GM18507 (cell line): Measurements from ENCODE around the gene SALL4.
"Not testable (repeated sequence)": the region's sequence is repeated elsewhere in the genome, so short reads cannot be mapped to it uniquely, and the experiment has no call there.

ENCODE experiments used
- DNase-seq: peaks from one replicate; pipeline ENCODE4 v3.0.0; 2011; ENCODE audit warnings: low read depth; ENCODE audit not compliant: insufficient read length; ENCODE audit errors: extremely low spot score
- FAIRE-seq: peaks from 2 replicates; lab custom pipeline; 2011; peaks lifted over from hg19 to GRCh38; lab: Jason Lieb, UNC

The SALL4 gene

DNA sequence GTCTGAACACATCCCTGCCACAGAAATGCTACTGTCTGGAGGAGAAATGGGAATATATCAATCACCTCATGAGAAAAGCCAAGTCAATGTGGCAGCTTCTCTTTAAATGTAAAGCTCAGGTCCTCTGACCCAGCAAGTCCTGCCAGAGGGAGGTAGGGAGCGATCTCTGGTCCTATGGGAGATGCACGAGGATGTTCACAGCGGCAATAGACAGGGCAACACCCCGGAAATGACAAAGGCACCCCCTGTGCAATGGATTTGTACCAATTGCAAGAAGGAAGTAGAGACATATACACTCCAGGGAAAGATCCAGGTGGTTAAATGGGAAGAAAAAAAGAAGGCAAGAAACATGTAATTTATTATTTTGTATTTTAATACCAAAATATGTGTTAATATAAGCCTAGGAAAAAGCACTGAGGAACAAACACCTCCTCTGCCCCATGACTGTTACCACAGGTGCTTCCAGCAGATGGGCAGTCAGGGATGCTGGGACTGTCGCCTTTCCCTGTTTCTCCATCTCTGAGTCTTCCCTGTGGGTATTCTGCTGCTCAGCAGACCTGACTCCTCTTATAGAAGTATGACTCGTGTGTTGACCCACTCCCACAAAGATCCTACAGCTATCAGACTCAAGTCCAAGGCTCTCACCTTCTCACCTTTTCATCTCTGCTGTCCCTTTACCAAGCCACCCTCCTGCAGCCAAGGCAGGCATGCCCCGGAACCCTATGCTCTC lies 55.0 kb downstream of the SALL4 start:
- DNase-seq (no peak), FAIRE-seq (no peak)

DNA sequence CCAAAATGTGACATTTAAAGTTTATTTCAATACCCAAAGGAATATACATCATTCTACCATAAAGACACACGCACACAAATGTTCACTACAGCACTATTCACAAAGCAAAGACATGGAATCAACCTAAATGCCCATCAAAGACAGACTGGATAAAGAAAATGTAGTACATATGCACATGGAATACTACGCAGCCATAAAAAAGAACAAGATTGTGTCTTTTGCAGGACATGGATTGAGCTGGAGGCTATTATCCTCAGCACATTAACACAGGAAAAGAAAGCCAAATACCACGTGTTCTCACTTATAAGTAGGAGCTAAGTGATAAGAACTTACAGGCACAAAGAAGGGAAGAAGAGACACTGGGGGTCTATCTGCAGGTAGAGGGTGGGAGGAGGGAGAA lies 56.5 kb downstream of the SALL4 start:
- no peak for DNase-seq
- no peak for FAIRE-seq

DNA sequence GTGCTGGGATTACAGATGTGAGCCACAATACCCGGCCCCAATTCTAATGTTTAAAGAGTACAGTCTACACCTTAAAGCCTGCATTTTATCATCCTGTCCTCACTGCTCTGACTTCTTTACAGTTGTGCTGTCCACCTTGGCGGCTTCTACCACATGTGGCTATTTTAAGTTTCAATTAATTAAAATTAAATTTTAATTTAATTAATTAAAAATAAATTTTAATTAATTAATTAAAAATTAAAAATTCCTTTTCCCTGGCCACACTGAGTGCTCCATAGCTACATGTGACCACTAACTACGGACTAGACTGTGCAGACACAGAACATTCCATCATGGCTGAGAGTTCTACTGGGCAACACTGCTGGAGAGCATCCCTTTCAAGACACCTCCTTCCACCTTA lies 61.5 kb downstream of the SALL4 start:
- no peak for FAIRE-seq
- no peak for DNase-seq

DNA sequence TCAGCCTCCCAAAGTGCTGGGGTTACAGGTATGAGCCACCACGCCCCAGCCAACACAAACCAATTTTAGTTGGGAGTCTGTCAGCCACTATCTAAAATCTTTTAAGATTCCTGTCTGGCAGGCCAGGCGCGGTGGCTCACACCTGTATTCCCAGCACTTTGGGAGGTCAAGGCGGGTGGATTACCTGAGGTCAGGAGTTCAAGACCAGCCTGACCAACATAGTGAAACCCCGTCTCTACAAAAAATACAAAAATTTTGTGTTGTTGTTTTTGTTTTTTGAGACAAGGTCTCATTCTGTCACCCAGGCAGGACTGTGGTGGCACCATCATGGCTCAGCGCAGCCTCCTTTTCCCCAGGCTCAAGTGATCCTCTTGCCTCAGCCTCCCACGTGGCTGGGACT lies 62.0 kb downstream of the SALL4 start:
- not testable (repeated sequence) for DNase-seq, FAIRE-seq

DNA sequence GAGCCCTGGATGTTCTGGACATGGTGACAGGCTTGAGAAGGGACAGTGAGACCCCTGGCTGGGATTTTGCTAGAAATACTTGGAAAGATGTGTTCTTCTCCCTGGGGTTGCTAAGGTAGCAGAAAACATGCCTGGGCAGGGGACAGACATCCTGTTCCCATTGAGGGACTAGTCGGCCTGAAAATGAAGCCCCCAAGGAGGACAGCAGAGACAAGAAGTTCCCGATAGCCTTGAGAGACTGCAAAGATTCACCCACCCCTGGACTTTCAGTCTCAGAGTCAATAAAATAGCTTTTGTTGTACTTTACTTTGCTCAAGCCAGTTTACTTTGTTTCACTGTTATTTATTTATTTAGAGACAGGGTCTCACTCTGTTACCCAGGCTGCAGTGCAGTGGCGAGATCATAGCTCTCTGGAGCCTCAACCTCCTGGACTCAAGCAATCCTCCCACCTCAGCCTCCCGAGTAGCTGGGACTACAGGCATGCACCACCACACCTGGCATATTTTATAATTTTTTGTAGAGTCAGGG lies 62.5 kb downstream of the SALL4 start:
- FAIRE-seq (no peak), DNase-seq (no peak)

DNA sequence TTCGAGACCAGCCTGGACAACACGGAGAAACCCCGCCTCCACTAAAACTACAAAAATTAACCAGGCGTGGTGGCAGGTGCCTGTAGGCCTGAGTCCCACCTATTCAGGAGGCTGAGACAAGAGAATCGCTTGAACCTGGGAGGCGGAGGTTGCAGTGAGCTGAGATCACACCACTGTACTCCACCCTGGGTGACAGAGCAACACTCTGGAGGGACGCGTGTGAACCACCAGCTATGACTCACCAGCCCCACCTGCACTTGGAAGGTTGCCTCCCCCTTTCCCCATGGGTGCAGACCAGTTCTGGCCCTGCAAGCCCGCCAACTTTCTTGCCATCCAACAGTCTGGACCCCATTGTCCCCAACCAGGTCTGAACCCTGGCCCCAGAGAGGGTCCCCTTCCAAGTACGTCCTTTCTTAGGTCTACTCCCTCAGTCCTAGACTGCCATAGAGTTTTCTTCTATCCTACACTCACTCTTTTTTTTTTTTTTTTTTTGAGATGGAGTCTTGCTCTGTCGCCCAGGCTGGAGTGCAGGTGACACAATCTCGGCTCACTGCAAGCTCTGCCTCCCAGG lies 63.4 kb downstream of the SALL4 start:
- no peak for FAIRE-seq
- no peak for DNase-seq

DNA sequence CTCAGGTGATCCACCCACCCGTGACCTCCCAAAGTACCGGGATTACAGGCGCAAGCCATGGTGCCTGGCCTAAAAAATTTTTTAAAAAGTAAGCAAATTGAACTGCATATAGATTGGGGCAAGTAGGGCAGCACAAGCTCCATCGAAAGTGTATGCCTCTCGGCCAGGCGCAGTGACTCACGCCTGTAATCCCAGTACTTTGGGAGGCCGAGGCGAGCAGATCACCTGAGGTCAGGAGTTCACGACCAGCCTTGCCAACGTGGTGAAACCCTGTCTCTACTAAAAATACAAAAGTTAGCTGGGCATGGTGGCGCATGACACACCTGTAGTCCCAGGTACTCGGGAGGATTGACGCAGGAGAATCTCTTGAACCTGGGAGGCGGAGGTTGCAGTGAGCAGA lies 64.1 kb downstream of the SALL4 start:
- FAIRE-seq: not testable (repeated sequence)

DNA sequence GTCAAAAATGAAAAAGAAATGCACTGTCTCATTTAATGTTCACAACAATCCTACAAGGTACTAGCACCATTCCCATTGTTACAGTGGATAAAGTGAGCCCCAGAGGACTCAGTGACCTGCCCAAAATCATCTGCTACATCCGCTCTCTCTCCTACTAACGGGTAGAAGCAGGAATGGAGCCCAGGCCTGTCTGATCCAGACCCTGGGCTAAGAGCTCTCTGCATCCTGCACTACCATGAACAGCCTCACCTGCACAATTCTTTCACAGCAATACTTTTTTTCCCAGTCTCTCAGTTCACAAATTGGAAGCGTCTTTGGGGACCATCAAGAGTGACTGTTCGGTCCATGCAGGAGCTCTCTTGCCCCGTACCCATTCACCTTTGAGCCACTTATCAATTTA lies 65.4 kb downstream of the SALL4 start:
- FAIRE-seq: no peak

More for the DNA sequence above, 64.1 kb downstream of the SALL4 start:
- not testable (repeated sequence) for DNase-seq

DNA sequence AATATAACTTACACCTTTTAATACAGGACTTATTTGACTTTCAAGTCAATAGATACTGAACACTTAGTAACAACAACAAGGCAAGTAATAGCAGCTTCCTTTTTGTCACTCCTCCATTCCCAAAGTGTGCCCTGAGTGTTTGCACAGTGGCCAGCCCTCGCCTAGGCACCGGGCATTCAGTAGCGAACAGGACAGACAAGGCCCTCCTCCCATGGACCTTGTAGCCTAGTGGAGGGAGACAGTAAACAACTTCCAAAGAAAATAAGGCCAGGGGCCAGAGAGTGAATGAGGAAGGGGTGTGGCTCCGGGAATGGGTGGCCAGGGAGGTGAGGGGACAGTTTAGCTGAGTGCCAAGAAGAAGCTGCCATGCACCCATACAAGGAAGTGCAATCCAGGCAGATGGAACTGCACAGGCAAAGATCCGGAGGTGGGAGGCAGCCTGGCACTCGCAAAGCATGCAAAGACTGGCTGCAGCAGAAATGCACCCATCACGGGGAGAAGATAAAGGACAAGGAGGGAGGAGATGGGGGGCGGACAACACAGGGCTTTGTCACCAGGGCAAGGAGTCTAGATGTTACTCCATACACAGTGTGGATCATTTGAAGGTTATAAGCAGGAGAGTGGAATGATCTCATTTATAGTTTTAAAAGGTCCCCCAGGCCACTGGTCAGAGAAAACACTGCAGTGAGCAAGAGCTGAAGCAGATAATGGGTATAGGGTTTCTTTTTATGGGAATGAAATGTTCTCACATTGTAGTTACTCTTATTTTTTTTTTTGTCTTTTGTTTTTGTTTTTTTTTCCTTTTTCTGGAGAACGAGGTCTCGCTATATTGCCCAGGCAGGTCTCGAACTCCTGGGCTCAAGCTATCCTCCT lies 66.4 kb downstream of the SALL4 start:
- DNase-seq (no peak), FAIRE-seq (no peak)

More for the DNA sequence above, 65.4 kb downstream of the SALL4 start:
- DNase-seq: no peak

DNA sequence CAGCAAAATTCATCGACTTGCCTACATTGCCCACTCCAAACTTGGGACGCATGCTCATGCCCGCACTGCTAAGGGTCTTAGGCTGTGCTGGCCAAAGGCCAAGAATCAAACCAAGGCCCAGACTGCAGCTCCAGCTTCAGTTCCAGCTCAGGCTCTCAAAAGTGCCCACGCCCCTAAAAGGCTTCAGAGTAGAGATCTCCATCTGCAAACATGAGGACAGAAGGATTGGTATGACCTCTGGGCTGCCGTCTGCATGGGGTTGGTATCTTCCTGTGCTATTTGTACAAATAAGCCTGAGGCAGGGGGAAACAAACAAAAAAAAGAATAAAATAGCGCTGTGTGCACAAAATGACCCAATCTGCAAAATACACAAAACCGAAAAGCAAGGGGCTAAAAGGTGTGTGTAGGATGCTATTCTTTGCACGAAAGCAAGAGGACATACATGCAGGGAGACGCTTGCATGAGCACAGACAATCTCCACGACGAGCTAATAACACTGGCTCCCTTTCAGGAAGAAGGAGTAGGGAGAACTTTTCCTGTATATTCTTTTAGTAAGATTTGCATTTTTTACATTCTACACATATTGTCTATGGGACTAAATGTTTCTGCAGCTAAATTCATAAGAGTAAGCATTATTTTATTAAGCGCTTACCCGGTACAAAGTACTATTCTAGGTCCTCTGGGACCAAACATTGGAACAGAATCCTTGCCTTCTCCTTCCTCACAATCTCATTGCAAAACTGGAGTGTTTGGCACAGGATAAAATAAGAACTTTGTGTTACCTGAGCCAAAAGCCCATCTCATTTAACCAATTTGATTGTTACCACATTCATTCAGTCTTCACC lies 67.2 kb downstream of the SALL4 start:
- FAIRE-seq: no peak
- DNase-seq: no peak

DNA sequence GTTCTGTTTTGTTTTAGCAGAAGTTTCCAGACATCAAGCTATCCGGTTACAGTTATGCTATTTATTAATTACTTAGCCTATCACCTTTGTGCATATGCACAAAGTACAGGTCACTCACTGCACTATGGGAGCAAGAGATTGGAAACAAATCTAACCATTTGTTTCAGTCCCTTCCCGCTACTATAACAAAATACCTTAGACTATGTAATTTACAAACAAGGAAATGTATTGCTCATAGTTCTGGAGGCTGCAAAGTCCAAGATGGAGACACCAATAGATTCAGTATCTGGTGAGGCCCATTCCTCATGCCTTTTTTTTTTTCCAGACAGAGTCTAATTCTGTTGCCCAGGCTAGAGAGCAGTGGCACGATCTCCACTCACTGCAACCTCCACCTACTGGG lies 69.3 kb downstream of the SALL4 start:
- DNase-seq (no peak), FAIRE-seq (no peak)
